Measurements from ENCODE around the gene PRSS56. TPM values are rescaled to one million over a fixed set of nuclear protein-coding genes. Genes with fewer than 3 reads are reported as not detected.

PRSS56 gene
- total and polyA plus RNA-seq, 2 of the 13 experiments (the other 11 are each of a cell fraction or from before 2014, with no cell fraction given): not detected

- TF ChIP-seq ZNF10 (CRISPR knock-in tag; IDR thresholded peaks at IDR 0.05; ENCODE audit: borderline replicate concordance, low read depth): no peak
- TF ChIP-seq TAF1 (CRISPR knock-in tag; IDR thresholded peaks at IDR 0.05): no peak
- TF ChIP-seq ZNF670 (CRISPR knock-in tag; IDR thresholded peaks at IDR 0.05; ENCODE audit: borderline replicate concordance): 0 out of 2 replicates have a peak, but pooled peaks have one; percentile 46
- no peak for TF ChIP-seq HOXA3 (CRISPR knock-in tag; IDR thresholded peaks at IDR 0.05)
- no peak for TF ChIP-seq KDM5A (IDR thresholded peaks at IDR 0.05; ENCODE audit: borderline replicate concordance, low read length)
- TF ChIP-seq MTERF4 (CRISPR knock-in tag; IDR thresholded peaks at IDR 0.05): no peak
- TF ChIP-seq NR2F6 (IDR thresholded peaks at IDR 0.05): no peak
- TF ChIP-seq NR2F6 (CRISPR knock-in tag; IDR thresholded peaks at IDR 0.05): peak; percentile 19; the same call in 1 of the 2 replicates
- TF ChIP-seq SP2 (CRISPR knock-in tag; IDR thresholded peaks at IDR 0.05): no peak
- no peak for TF ChIP-seq NFE2L2 (IDR thresholded peaks at IDR 0.05; ENCODE audit: low read length)
- no peak for TF ChIP-seq ZNF614 (CRISPR knock-in tag; IDR thresholded peaks at IDR 0.05; ENCODE audit: borderline replicate concordance)
- TF ChIP-seq EEA1 (CRISPR knock-in tag; IDR thresholded peaks at IDR 0.05; ENCODE audit: borderline replicate concordance): no peak
- no peak for TF ChIP-seq SMAD9 (CRISPR knock-in tag; IDR thresholded peaks at IDR 0.05)
- TF ChIP-seq CSRNP2 (CRISPR knock-in tag; conservative IDR thresholded peaks at IDR 0.05; ENCODE audit: low read depth): no peak
- no peak for TF ChIP-seq ZNF891 (CRISPR knock-in tag; IDR thresholded peaks at IDR 0.05)
- no peak for TF ChIP-seq XRCC5 (optimal IDR thresholded peaks at IDR 0.05; ENCODE audit: low read length)
- TF ChIP-seq CERS6 (CRISPR knock-in tag; IDR thresholded peaks at IDR 0.05): no peak
- no peak for TF ChIP-seq PHF20 (CRISPR knock-in tag; IDR thresholded peaks at IDR 0.05)
Measured at GRCh38 chr2:232525791-232526371, 5.7 kb downstream of the PRSS56 start, which contains the start of gene CHRND (continued).

All from HepG2 (cell line).